GM19372 (cell line): ENCODE measurements around the gene FRY.

ENCODE experiments used
- ATAC-seq: cut with Tn5 transposase; IDR thresholded peaks from one replicate; pipeline ENCODE4 v1.9.1; 2021; ENCODE audit warnings: mild to moderate bottlenecking, low read depth, moderate library complexity; ENCODE audit not compliant: unreplicated experiment

Gene FRY

GRCh38 chr13:32125221-32125689 lies 93.7 kb downstream of the FRY start:
- no peak for ATAC-seq

GRCh38 chr13:32125751-32126150 lies 94.2 kb downstream of the FRY start:
- ATAC-seq = no peak

GRCh38 chr13:32126278-32126677 lies 94.7 kb downstream of the FRY start:
- ATAC-seq = no peak

GRCh38 chr13:32126756-32127155 lies 95.2 kb downstream of the FRY start:
- no peak for ATAC-seq

GRCh38 chr13:32127691-32128090 lies 96.1 kb downstream of the FRY start:
- ATAC-seq = no peak

- no peak for ATAC-seq
Measured at GRCh38 chr13:32134241-32135055, 102.9 kb downstream of the FRY start.

GRCh38 chr13:32135056-32135390 lies 103.4 kb downstream of the FRY start:
- no peak for ATAC-seq

- no peak for ATAC-seq
Measured at GRCh38 chr13:32135655-32136054, 104.1 kb downstream of the FRY start.

- no peak for ATAC-seq
Measured at GRCh38 chr13:32136061-32136460, 104.5 kb downstream of the FRY start.

- no peak for ATAC-seq
Measured at GRCh38 chr13:32136716-32137115, 105.1 kb downstream of the FRY start.

- ATAC-seq = no peak
Measured at GRCh38 chr13:32139251-32139650, 107.7 kb downstream of the FRY start.

- ATAC-seq = no peak
Measured at GRCh38 chr13:32140109-32140508, 108.5 kb downstream of the FRY start.

- ATAC-seq = no peak
Measured at GRCh38 chr13:32141462-32141861, 109.9 kb downstream of the FRY start.

- no peak for ATAC-seq
Measured at GRCh38 chr13:32142115-32142514, 110.5 kb downstream of the FRY start.

GRCh38 chr13:32142956-32143375 lies 111.4 kb downstream of the FRY start:
- no peak for ATAC-seq

GRCh38 chr13:32147193-32147592 lies 115.6 kb downstream of the FRY start:
- ATAC-seq = no peak

GRCh38 chr13:32147976-32148375 lies 116.4 kb downstream of the FRY start:
- no peak for ATAC-seq

- ATAC-seq = no peak
Measured at GRCh38 chr13:32150239-32150638, 118.7 kb downstream of the FRY start.

- ATAC-seq = no peak
Measured at GRCh38 chr13:32150794-32151193, 119.2 kb downstream of the FRY start.

- no peak for ATAC-seq
Measured at GRCh38 chr13:32151240-32151639, 119.7 kb downstream of the FRY start.

GRCh38 chr13:32153056-32153455 lies 121.5 kb downstream of the FRY start:
- ATAC-seq = no peak

- no peak for ATAC-seq
Measured at GRCh38 chr13:32159137-32159869, 127.7 kb downstream of the FRY start.
